GM19455 (cell line): Measurements from ENCODE around the gene EML6.

Source experiments
- ATAC-seq: cut with Tn5 transposase; IDR thresholded peaks from one replicate; pipeline ENCODE4 v1.9.1; 2021; ENCODE audit not compliant: unreplicated experiment

The EML6 gene

GRCh38 chr2:54958717-54959371 is 235.4 kb downstream of the EML6 start:
- ATAC-seq: no peak

- no peak for ATAC-seq
Observed at GRCh38 chr2:54960164-54960563, 236.7 kb downstream of the EML6 start.

DNA sequence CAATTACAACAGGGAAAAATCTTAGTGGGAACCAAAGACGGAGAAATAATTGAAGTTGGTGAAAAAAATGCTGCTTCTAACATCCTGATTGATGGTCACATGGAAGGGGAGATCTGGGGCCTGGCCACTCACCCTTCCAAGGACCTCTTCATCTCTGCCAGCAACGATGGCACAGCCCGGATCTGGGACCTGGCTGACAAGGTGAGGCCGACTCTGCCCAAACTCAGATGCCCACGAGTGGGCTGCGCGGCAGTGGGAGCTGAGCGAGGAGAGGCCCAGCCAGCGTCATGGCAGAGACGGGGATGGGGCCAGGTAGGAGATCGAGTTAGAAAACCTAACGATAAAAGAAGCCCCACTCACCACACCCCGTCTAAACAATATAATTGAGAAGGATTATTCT is 239.0 kb downstream of the EML6 start:
- no peak for ATAC-seq

DNA sequence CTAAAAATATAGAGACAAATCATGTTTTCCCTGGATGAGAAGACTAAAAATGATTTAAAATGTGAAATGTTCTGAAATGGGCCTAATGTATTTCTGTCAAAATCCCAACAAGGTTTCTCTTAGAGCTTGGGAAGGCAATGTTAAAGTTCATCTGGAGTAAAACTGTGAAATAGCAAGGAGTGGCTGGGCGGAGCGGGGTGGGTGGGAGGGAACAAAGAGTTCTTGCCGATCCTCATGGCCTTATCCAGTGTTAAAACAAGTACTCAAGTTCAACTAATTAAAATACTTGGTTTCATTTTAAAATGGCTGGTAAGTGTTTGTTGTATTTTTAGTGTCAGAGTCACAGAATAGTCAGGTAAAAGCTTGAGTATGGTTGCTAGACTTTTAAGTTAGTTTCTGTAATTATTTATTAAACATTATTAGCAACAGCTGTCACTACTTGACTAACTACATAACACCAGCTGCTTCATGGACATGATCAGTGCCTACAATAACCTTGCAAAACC is 239.5 kb downstream of the EML6 start:
- no peak for ATAC-seq

GRCh38 chr2:54963476-54963875 is 240.0 kb downstream of the EML6 start:
- ATAC-seq: no peak

- ATAC-seq: no peak
Observed at GRCh38 chr2:54964271-54964670, 240.8 kb downstream of the EML6 start.

- no peak for ATAC-seq
Observed at GRCh38 chr2:54964816-54965215, 241.4 kb downstream of the EML6 start.

- ATAC-seq: no peak
Observed at GRCh38 chr2:54965425-54965824, 242.0 kb downstream of the EML6 start.

DNA sequence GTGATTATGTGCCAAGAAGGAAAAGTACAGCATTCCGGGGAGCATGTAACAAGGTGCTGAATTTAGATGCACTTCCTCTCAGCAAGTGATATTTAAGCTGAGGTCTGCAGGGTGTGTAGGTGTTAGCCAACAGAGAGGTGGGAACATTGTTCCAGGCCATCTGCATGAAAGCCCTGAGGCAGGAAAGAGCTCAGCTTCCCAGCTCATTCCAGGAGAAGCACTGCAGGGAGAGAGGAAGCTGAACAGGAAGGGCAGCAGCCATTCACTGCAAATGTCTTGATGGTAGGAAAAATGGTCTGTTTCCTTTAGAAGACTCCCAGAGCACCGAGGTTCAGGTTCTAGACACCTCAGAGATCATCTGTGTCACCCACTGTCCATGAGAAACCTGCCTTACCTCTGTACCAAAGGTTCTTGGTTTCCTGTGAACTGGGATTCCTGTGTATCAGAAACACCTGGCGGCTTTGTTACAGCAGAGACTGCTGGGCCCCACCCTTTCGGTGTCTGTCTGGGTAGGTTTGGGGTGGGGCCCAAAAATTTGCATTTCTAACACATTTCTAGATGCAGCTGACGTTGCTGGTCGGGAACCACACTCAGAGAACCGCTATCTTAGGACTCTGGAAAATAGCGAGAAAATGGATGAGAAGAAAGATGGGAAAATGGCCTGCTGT is 242.8 kb downstream of the EML6 start:
- ATAC-seq: no peak

GRCh38 chr2:54966837-54967236 is 243.4 kb downstream of the EML6 start:
- ATAC-seq: no peak

DNA sequence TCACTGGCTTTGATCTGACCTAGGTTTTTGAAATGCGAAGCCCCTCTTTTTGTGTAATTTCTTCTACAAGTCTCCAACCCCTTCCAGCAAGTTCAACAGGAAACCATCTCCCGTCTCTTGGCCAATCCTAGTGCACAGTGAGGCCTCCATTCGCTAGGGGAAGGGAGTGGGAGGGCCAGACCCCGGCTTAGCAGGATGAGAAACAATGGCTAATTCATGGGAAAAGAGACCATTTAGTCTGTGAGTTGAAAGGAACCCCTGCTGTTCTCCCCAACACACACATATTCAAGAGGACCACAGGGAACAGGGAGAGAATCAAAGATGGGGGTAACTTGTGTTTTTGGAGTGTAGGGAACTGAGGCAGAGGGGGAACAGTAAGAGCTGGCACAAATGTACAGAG is 243.8 kb downstream of the EML6 start:
- no peak for ATAC-seq

- no peak for ATAC-seq
Observed at GRCh38 chr2:54967759-54968365, 244.4 kb downstream of the EML6 start.

GRCh38 chr2:54968561-54969218 is 245.2 kb downstream of the EML6 start:
- ATAC-seq: no peak

DNA sequence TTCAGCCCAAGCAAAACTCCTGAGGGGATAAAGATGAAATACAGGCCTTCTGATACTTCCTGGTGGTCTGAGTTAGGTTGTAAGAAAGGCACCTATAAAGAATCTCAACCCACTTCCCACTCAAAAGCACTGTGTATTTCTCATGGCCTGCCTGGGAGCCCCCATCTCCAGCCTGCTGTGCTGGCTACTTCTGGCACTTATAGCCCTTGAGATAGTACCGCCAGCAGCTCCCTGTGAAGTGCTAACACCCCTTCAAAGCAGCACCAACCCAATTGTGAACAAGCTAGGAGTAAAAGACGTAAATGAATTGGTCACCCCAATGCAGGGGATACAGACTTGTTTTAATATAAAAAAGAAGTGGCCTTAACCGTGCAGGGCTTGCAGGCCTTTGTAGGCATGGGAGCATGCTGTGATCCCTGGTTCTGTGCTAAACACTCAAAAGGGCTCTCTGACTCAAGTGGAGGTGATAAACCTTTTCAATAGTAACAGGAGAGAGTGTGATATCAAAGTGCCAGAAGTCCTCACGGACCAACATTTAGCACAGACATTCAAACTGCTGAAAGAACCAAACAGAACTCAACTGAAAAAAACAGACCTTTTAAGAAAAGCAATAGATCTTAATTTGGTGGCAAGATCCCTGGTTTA is 246.0 kb downstream of the EML6 start:
- ATAC-seq: no peak

DNA sequence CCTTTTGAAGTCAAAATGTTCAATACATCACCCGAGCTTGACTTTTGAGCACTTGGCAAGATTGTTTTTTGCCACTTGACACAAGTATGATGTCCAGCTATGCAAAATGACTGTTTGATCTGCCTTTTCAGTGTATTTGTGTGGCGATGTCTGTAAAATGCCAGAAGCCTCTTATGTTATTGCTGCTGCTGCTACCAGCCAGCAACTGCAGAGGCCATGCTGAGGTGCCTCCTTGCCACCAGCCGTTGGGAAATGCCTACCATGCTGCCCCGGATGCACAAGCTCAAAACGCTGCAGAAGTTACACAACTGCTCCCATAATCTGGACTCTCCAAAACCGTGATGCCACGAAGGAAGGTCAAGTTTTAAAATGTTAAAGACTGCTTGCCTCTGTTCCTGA is 246.5 kb downstream of the EML6 start:
- no peak for ATAC-seq

GRCh38 chr2:54975175-54975574 is 251.7 kb downstream of the EML6 start:
- no peak for ATAC-seq

- ATAC-seq: no peak
Observed at GRCh38 chr2:54975598-54976492, 252.4 kb downstream of the EML6 start.

GRCh38 chr2:54977149-54977548 is 253.7 kb downstream of the EML6 start:
- peak; percentile 96 for ATAC-seq

GRCh38 chr2:54979321-54980044 is 256.0 kb downstream of the EML6 start:
- ATAC-seq: no peak

GRCh38 chr2:54981385-54981784 is 257.9 kb downstream of the EML6 start:
- ATAC-seq: no peak
